Omental fat pad (tissue), 4 donors: Measurements from ENCODE around the gene TRAK2. TPM values are rescaled to one million over a fixed set of nuclear protein-coding genes. Genes with fewer than 3 reads are reported as not detected.

Experiments used
- ATAC-seq: fragments of 150-250 bp; one replicate; pipeline ENCODE4 v1.9.1; 2016; ENCODE audit warnings: mild to moderate bottlenecking, moderate library complexity; ENCODE audit not compliant: low FRiP score
- DNase-seq: peaks from one replicate; pipeline ENCODE4 v3.0.0-alpha.2; 2019; ENCODE audit warnings: low spot score
- small RNA-seq: library from RNA; depleted of rRNA; stranded (forward); fragments of <200 nt; gene quantifications from one replicate; pipeline ENCODE3, GENCODE V24; 2016
- total RNA-seq, 4 donors: library from RNA; depleted of rRNA; stranded (reverse); fragments of >200 nt; gene quantifications; one replicate each; pipeline ENCODE4 v1.1.0, GENCODE V29; 2016
- TF ChIP-seq, protein P1 (sequence below), 3 donors: fragments of 450-650 bp; IDR thresholded peaks; one replicate each; pipeline ENCODE4 v1.5.1; 2016 to 2017; ENCODE audit warnings: antibody characterized with exemption in 3 of 3, mild to moderate bottlenecking in 3 of 3, moderate library complexity in 2 of 3

TRAK2 gene
- total RNA-seq, 4 donors from 2014 or later, result 37.9 to 73.0 (median 52.9) TPM

- ATAC-seq, result no peak
- TF ChIP-seq, protein P1, sequence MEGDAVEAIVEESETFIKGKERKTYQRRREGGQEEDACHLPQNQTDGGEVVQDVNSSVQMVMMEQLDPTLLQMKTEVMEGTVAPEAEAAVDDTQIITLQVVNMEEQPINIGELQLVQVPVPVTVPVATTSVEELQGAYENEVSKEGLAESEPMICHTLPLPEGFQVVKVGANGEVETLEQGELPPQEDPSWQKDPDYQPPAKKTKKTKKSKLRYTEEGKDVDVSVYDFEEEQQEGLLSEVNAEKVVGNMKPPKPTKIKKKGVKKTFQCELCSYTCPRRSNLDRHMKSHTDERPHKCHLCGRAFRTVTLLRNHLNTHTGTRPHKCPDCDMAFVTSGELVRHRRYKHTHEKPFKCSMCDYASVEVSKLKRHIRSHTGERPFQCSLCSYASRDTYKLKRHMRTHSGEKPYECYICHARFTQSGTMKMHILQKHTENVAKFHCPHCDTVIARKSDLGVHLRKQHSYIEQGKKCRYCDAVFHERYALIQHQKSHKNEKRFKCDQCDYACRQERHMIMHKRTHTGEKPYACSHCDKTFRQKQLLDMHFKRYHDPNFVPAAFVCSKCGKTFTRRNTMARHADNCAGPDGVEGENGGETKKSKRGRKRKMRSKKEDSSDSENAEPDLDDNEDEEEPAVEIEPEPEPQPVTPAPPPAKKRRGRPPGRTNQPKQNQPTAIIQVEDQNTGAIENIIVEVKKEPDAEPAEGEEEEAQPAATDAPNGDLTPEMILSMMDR (IDR thresholded peaks at IDR 0.05), result no peak
- no peak for DNase-seq
These were observed 121.8 kb downstream of the TRAK2 start for GRCh38 chr2:201329409-201329808.

GRCh38 chr2:201327678-201328077 is 123.6 kb downstream of the TRAK2 start:
- DNase-seq (no peak), ATAC-seq (no peak)
- TF ChIP-seq, protein P1 (IDR thresholded peaks at IDR 0.05), result no peak

Small RNA genes lying within 50 kb of the gene (small RNA-seq; reads per million reads assigned to genes)
- gene RF00019, result not detected

Other genes starting within 250 kb of the TRAK2 start
- 10 to 100 TPM; 22.9 to 31.4 (median 26.5) TPM for gene CASP8, start 190.9 kb downstream of the TRAK2 start, total RNA-seq
- 1 to 10 TPM; 1.6 to 3.2 (median 1.9) TPM for gene FLACC1, start 94.1 kb downstream of the TRAK2 start, total RNA-seq
- 10 to 100 TPM; 13.0 to 38.3 (median 29.3) TPM for gene STRADB, start 282 bp upstream of the TRAK2 start, total RNA-seq
- 10 to 100 TPM; 12.0 to 23.1 (median 16.7) TPM for gene TMEM237, start 192.0 kb upstream of the TRAK2 start, total RNA-seq
- 1 to 10 TPM in 2 of 4 donors, under 1 TPM in 1, not detected in 1; 0.95 to 1.1 (median 1.0) TPM for gene MPP4, start 247.2 kb upstream of the TRAK2 start, total RNA-seq